HepG2 (cell line): ENCODE measurements around the gene STUB1. TPM values are rescaled to one million over a fixed set of nuclear protein-coding genes. Genes with fewer than 3 reads are reported as not detected.

Experiments
- CAMTA2 ChIP-seq: sonication (generic); formaldehyde crosslinking; IDR thresholded peaks from 2 replicates; pipeline ENCODE4 v1.4.0; 2020; ENCODE audit warnings: mild to moderate bottlenecking, missing genetic modification reagents, borderline replicate concordance
- DBP ChIP-seq: sonication (generic); formaldehyde crosslinking; IDR thresholded peaks from 2 replicates; pipeline ENCODE4 v1.4.0; 2020; ENCODE audit warnings: missing genetic modification reagents; ENCODE audit errors: not compliant biosample characterization
- DPF2 ChIP-seq: sonication (generic); formaldehyde crosslinking; IDR thresholded peaks from 2 replicates; pipeline ENCODE4 v1.4.0; 2020; ENCODE audit warnings: mild to moderate bottlenecking, low read depth, missing genetic modification reagents, borderline replicate concordance
- ELK4 ChIP-seq: sonication (generic); formaldehyde crosslinking; IDR thresholded peaks from 2 replicates; pipeline ENCODE4 v1.9.0; 2021; ENCODE audit warnings: missing genetic modification reagents, borderline replicate concordance
- FLYWCH1 ChIP-seq: sonication (generic); formaldehyde crosslinking; IDR thresholded peaks from 2 replicates; pipeline ENCODE4 v1.8.1; 2023; ENCODE audit warnings: mild to moderate bottlenecking, missing genetic modification reagents
- FOXC1 ChIP-seq: sonication (generic); formaldehyde crosslinking; IDR thresholded peaks from 2 replicates; pipeline ENCODE4 v1.8.0; 2022; ENCODE audit warnings: mild to moderate bottlenecking, missing genetic modification reagents, borderline replicate concordance
- HOXA3 ChIP-seq: sonication (generic); formaldehyde crosslinking; IDR thresholded peaks from 2 replicates; pipeline ENCODE4 v1.5.0; 2020; ENCODE audit warnings: missing genetic modification reagents
- HOXA5 ChIP-seq: sonication (generic); formaldehyde crosslinking; IDR thresholded peaks from 2 replicates; pipeline ENCODE4 v1.4.0; 2020; ENCODE audit warnings: missing genetic modification reagents
- IKZF1 ChIP-seq: fragments of 450-650 bp; IDR thresholded peaks from 2 replicates; pipeline ENCODE4 v1.7.1; 2016
- MTF1 ChIP-seq: sonication (generic); formaldehyde crosslinking; IDR thresholded peaks from 2 replicates; pipeline ENCODE4 v1.5.0; 2020; ENCODE audit warnings: missing genetic modification reagents
- NR2C2 ChIP-seq: sonication (generic); formaldehyde crosslinking; IDR thresholded peaks from 2 replicates; pipeline ENCODE4 v1.4.0; 2020; ENCODE audit warnings: missing genetic modification reagents, mild to moderate bottlenecking, moderate library complexity, borderline replicate concordance
- NR2F2 ChIP-seq: IDR thresholded peaks from 2 replicates; pipeline ENCODE4 v1.6.1; 2012; ENCODE audit warnings: low read depth, inconsistent platforms, borderline replicate concordance
- PBX2 ChIP-seq: IDR thresholded peaks from 2 replicates; pipeline ENCODE4 v1.6.1; 2016; ENCODE audit warnings: control low read depth
- PHF5A ChIP-seq: IDR thresholded peaks from one replicate; pipeline ENCODE4 v1.6.1; 2018; ENCODE audit warnings: low read depth, missing genetic modification reagents; ENCODE audit not compliant: unreplicated experiment
- SKI ChIP-seq: fragments of 450-650 bp; IDR thresholded peaks from one replicate; pipeline ENCODE4 v1.6.1; 2018; ENCODE audit warnings: mild to moderate bottlenecking; ENCODE audit not compliant: partially characterized antibody
- THAP9 ChIP-seq: sonication (generic); formaldehyde crosslinking; IDR thresholded peaks from 2 replicates; pipeline ENCODE4; 2020; ENCODE audit warnings: missing genetic modification reagents, mild to moderate bottlenecking, borderline replicate concordance
- ZBTB38 ChIP-seq: sonication (generic); formaldehyde crosslinking; IDR thresholded peaks from 2 replicates; pipeline ENCODE4 v1.5.1; 2020; ENCODE audit warnings: mild to moderate bottlenecking, missing genetic modification reagents
- ZNF30 ChIP-seq: sonication (generic); formaldehyde crosslinking; IDR thresholded peaks from 2 replicates; pipeline ENCODE4 v1.5.0; 2020; ENCODE audit warnings: mild to moderate bottlenecking, missing genetic modification reagents
- ZNF333 ChIP-seq: sonication (generic); formaldehyde crosslinking; IDR thresholded peaks from 2 replicates; pipeline ENCODE4 v1.4.0; 2020; ENCODE audit warnings: mild to moderate bottlenecking, missing genetic modification reagents, borderline replicate concordance
- ZNF34 ChIP-seq: sonication (generic); formaldehyde crosslinking; IDR thresholded peaks from 2 replicates; pipeline ENCODE4 v1.4.0; 2020; ENCODE audit warnings: mild to moderate bottlenecking, missing genetic modification reagents, borderline replicate concordance
- ZNF430 ChIP-seq: sonication (generic); formaldehyde crosslinking; IDR thresholded peaks from 2 replicates; pipeline ENCODE4 v1.9.0; 2021; ENCODE audit warnings: mild to moderate bottlenecking, missing genetic modification reagents
- ZNF788 ChIP-seq: sonication (generic); formaldehyde crosslinking; IDR thresholded peaks from 2 replicates; pipeline ENCODE4 v1.5.0; 2020; ENCODE audit warnings: mild to moderate bottlenecking, missing genetic modification reagents, borderline replicate concordance
- ZNF883 ChIP-seq: sonication (generic); formaldehyde crosslinking; IDR thresholded peaks from 2 replicates; pipeline ENCODE4 v1.5.1; 2020; ENCODE audit warnings: mild to moderate bottlenecking, missing genetic modification reagents; ENCODE audit errors: not compliant biosample characterization
- ZSCAN30 ChIP-seq: sonication (generic); formaldehyde crosslinking; IDR thresholded peaks from 2 replicates; pipeline ENCODE4 v1.5.0; 2020; ENCODE audit warnings: mild to moderate bottlenecking, missing genetic modification reagents
- polyA plus RNA-seq, 8 experiments: library from polyadenylated mRNA; depleted of rRNA in 3 of 8; stranded (reverse) in 7 of 8; unstranded in 1 of 8; fragments of >200 nt; fragmentation: Illumina TruSeq in 4 of 8; extraction: Trizol in 4 of 8; gene quantifications; 2 replicates each; pipeline versions ENCODE4 v1.2.1 to v1.2.3, GENCODE V29; 2011 to 2016; ENCODE audit warnings: low read depth in 4 of 8, missing spikeins in 1 of 8, mixed read lengths in 1 of 8; ENCODE audit not compliant: insufficient read depth in 1 of 8
- total RNA-seq, 5 experiments: library from RNA; depleted of rRNA; stranded (reverse); fragments of >200 nt; fragmentation: Illumina TruSeq; extraction: Trizol; gene quantifications; 2 replicates each; pipeline ENCODE4 v1.2.3, GENCODE V29; 2016; ENCODE audit warnings: low read depth in 1 of 5

The STUB1 gene
- total and polyA plus RNA-seq, 2 of the 13 experiments (the other 11 are each of a cell fraction or from before 2014, with no cell fraction given): 52.9 to 78.2 TPM

GRCh38 chr16:637081-638018 is 42.9 kb upstream of the STUB1 start (continued):
- TF ChIP-seq PHF5A (CRISPR knock-in tag) (no peak), ZBTB38 (CRISPR knock-in tag) (0 out of 2 replicates have a peak, but pooled peaks have one; percentile 33), DBP (CRISPR knock-in tag) (no peak), CAMTA2 (no peak), NR2F2 (no peak), FLYWCH1 (CRISPR knock-in tag) (no peak), ZNF430 (no peak), THAP9 (0 out of 2 replicates have a peak, but pooled peaks have one; percentile 18), ZSCAN30 (no peak), ZNF333 (CRISPR knock-in tag) (0 out of 2 replicates have a peak, but pooled peaks have one; percentile 43), NR2C2 (CRISPR knock-in tag) (peak; percentile 18; the same call in 1 of the 2 replicates), DPF2 (no peak), ZNF34 (no peak), ZNF30 (CRISPR knock-in tag) (no peak), SKI (no peak), HOXA5 (CRISPR knock-in tag) (0 out of 2 replicates have a peak, but pooled peaks have one; percentile 6), PBX2 (CRISPR knock-in tag) (no peak), HOXA3 (CRISPR knock-in tag) (no peak), FOXC1 (peak; percentile 49; the same call in 1 of the 2 replicates), ZNF788 (CRISPR knock-in tag) (peak; percentile 17; the same call in 1 of the 2 replicates), ZNF883 (CRISPR knock-in tag) (peak; percentile 73), ELK4 (no peak), IKZF1 (no peak), MTF1 (CRISPR knock-in tag) (no peak)
